HuH-7 (cell line): ENCODE measurements around the gene CHAF1A.

Source experiments
- DNase-seq: peaks from one replicate; pipeline ENCODE4 v3.0.0; 2011; ENCODE audit warnings: low spot score

The CHAF1A gene

DNA sequence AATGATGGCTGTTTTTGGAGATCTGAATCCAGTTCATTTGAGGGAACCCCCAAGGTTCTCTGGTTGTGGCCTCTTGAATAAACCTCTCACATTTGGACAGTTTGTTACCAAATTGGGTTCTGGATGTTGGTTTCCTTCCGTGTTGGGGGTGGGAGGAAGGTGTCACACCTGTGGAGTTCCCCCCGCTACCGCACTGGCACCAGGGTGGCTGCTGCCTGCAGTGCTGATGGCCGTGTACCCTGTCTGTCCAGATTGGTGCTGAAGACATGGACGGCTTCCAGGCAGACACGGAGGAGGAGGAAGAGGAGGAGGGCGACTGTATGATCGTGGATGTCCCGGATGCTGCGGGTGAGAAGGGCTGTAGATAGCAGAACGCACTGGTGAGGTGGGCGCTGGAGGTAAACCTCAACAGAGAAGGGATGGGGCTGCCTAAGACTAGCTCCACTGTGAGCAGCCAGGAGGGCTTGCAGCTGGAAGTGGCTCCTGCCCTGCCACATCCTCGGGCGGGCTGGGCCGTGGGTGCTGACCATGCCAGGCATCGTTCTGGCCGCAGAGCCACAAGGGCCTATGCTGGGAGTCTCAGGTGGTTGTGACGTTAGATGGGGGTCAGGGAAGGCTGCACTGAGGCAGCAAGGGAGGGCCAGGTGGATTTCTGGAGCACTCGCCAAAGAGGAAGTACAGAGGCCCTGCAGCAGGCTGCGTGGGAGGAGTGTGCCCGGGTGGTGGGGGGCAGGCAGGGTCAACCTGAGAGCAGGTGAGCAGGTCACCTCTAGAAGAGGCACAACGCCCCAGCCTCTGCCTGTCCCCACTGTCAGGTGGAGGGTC lies 39.8 kb downstream of the CHAF1A start:
- no peak for DNase-seq

DNA sequence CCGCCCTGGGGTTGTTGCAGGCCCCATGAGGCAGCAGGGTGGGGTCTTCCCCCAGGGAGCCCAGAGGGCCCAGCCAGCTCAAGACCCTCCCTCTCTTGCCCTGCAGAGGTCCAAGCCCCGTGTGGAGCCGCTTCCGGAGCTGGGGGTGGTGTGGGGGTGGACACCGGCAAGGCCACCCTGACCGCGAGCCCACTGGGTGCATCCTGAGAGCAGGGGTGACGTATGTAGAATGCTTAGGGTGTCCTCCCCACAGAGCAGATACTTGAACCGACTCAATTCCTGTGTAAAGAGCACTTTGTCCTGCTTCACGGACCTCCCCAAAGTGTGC lies 40.3 kb downstream of the CHAF1A start:
- DNase-seq, result no peak

DNA sequence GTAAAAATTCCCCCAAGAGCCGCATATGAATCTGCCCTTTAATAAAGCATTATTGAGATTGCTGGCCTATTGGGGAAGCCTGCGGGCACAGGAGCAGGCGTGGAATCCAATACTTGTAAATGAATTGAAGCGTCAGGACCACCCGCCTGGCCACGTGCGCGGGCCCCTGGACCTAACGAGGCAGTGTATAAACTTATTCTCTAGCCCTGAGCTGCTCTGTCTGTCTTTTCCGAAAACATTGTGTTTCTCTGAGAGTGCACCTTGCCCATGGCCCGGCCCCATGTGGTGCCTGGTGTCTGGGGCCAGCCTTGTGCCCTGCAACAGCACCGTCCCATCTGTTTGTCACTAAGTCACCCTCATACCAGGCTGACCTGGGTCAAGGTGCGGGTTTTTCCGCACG lies 40.7 kb downstream of the CHAF1A start:
- DNase-seq, result no peak

DNA sequence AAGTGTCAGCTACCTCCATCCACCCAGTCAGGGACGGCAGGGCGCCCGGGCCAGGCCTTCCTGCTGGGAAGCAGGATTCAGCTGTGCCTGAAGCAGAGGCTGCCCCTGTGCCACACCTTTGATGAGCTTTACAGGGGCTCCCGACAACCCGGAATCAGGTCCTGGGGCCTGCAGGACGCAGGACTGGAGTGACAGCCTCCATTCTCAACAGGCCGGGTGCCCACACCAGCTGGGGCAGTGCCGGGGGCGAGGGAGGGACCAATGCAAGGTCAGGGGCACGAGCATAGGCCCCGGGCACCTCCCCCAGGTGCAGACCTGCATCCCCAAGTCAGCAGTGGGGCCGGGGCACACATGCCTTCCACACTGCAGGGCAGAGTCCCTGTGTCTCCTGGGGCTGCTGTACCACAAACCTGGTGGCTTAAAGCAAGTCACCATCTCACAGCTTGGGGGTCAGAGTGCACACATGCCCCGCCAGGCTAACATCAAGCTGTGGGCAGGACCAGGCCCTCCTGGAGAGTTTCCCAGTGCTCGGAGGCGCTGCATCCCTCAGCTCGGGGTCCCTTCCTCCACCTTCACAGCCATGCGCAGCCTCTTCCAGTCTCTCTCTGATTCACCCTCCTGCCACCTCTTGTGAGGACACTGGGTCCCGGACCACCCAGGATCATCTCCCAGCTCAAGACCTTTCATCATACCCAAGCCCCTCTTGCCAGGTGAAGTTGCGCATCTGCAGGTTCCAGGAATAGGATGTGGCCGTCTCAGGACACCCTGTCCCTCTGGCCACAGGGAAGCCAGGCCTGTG lies 41.7 kb downstream of the CHAF1A start:
- DNase-seq, result no peak

DNA sequence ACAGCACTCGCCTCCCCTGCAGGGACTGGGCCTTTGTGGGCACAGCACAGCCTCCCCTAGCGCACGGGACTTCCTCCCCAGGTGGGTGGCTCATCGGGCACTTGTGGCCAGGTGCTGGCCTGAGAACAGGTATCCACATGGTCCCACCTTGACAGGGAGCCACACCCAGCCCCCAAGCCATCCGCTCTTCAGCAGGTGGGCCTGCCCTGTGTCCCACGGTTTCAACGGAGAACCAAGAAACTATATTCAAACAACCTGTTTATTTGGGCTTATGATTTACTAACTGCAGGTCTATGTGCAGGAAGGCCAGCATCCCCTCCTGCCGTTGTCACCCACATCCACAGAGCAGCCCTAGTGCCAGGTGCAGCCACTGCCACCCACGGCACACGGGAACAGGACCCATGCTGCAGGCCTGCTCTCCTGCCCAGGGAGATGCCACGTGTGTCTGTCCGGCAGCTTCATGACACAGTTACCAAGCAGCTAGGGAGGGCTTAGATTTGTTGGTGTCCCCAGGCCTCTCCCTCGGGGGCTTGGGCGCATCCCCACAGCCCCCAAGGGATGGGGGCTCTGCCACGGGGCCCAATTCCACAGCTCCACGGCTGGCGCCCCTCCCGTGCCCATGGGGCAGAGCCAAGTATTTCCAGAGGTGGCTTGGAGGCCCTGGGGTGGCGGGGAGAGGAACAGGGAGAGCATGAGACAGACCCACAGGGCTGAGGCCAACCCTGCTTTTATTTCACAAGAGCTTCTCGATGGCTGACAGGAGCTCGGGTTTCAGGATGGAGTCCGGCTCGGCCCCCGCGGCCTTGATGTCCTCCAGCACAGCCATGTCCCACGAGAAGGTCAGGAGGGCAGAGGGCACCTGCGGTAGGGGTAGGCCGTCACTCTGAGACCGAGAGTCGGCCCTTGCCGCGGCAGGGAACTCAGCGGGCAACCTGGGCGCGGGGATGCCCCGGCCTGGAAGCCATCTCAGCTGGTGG lies 42.6 kb downstream of the CHAF1A start:
- DNase-seq, result no peak

- DNase-seq, result no peak
Measured at GRCh38 chr19:4445963-4446703, 43.7 kb downstream of the CHAF1A start.

- DNase-seq, result no peak
Measured at GRCh38 chr19:4446704-4447200, 44.3 kb downstream of the CHAF1A start.

DNA sequence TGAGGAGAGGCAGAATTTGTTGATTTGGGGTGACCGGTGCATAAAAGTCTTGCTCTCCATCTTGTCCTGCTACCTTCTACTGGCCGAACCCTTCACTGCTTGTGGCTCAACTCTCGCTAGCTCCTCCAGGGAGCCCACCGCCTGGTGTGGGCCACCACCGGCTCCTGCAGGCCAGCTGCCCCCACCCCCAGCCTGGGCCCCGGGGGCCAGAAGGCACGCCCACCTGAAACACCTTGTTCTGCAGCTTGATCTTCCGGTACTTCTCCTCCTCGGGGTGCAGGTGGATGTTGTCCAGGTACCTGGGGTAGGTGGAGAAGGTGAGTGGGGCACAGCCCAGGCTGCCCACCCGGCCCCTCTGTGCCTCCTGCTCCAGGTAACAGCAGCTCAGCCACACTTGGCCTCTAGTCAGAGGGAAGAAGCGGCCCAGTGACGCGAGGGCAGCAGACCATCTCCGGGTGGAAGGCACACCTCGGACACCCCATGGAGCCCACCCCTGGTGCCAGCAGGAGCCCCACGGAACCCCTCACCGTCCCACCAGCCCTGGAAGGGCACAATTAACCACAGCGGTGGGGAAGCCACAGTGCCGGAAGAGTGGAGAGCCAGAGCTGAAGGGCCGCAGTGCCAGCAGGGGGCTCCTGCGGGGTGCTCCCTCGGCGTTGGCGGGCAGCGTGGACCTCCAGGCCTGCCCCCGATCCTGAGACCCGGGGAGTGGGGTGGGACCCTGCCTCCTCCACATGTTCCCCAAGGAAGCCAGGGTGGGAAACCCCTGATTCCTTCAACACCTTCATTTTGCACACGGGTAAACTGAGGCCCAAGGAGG lies 45.1 kb downstream of the CHAF1A start:
- DNase-seq, result no peak

- DNase-seq, result no peak
Measured at GRCh38 chr19:4448147-4448985, 45.9 kb downstream of the CHAF1A start.

DNA sequence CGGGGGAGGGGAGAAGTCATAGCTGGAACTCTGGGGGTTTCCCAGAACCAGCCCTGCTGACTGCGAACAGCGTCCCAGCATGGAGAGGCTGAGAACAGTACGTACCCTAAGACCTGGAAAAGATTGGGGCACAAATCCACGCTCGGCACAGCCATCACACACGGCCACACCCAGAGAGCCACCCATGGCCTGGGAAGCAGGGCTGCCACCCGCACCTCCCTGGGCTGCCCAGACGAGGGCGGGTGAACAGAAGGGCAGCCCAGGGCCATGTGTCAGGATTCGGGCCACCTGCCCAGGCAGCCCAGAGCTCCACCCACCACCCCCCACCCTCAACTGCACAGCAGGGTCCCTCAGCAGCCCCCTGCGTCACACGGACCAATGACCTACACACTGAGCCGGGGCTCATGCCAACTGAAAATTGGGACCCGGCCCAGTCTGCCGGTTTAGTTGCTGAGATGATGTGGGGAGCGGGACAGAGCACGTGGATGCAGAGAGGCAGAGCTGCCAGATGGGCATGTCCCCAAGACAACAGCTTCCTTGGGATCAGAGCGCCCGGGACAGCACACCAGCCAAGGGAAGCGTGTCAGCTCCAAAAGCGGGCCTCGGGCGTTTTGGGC lies 46.7 kb downstream of the CHAF1A start:
- DNase-seq, result no peak

DNA sequence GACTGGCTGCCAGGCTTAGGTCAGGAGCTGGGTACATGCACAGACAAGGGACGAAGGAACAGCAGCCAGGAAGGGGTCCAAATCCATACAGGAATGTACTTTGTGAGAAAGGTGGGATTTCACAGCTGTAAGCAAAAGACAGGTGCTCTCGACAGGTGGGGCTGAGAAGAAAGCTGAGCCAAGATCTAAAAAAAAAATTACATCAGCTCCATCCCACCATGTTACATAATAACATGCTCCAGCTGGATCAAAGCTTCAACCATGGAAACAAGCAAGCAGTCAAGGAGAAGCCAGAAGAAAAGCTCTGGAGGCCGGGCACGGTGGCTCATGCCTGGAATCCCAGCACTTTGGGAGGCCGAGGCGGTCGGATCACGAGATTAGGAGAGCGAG lies 47.2 kb downstream of the CHAF1A start:
- DNase-seq, result no peak

DNA sequence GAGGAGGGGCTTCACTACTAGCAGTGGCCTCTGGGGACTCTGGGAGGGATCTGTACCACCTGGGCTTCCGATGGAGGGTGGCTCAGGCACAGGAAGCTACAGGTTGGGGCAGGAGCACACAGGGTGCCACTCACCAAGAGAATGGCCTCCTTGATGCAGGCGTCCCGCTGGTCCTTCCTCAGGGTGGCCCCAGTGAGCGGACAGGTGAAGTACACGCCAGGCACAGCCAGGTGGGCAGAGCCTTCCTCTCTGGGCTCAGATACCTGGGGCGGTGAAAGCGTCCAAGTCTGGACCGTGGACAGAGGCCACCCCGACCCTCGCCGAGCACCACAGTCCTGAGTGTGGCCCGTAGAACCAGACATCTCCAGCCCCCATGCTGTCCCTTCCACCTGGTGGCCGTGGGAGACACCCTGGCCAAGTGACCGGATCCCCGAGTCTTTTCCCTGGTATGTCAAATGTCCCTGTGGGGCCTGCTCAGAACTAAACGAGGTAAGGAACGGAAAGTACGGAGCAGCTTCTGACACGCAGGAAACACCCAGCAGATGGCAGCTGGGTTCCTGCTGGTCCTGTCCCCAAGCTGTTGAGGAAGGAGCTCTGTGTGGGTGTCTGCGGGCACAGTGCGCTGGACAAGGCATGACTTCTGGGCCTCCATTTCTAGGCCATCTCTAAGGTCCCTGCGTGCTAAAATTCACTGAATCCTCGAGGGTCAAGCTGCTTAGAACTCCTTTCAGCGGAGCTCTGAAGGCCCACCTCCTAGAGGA lies 50.0 kb downstream of the CHAF1A start:
- DNase-seq, result no peak

DNA sequence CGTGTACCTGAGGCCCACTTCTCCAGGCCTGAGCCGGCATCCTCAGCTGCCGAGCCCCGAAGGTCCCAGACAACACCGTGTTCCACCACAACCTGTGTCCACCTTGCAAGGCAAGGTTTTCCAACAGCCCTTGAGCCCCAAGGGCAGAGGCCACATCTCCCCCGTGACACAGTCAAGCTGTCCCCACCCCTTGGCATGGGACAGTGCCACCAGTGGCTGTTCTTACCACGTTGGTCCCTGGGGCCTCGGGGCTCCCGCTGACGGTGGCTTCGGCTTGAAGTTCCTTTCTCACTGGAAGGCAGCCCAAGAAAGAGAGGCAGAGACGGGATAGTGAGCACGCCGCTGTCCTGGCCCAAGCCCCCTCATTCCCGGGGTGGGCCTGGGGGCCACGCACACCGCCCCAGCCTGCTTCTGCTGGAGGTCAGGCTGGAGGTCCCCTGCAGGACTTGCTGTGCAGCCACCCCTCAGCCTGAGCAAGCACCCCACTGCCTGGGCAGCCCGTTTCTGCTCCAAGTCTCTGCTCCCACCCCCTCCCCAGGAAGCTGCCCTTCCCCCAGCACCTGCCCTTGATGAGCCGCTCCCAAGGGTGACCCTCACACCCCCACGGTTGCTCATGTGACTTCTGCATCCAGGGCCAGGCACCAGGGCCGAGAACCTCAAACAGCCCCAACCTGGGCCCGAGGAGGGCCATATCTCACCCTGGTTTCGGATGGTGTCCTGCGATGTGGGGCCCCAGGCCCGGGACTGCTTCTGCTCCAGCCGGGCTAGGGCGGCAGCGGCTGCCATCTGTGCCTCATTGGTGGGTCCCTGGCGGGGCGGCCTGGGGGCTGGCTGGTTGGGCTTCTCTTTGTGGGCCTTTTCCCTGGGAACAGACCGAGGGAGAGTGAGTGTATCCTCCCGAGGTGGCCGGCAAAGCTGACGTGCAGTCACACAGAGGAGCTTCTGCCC lies 51.1 kb downstream of the CHAF1A start:
- no peak for DNase-seq

DNA sequence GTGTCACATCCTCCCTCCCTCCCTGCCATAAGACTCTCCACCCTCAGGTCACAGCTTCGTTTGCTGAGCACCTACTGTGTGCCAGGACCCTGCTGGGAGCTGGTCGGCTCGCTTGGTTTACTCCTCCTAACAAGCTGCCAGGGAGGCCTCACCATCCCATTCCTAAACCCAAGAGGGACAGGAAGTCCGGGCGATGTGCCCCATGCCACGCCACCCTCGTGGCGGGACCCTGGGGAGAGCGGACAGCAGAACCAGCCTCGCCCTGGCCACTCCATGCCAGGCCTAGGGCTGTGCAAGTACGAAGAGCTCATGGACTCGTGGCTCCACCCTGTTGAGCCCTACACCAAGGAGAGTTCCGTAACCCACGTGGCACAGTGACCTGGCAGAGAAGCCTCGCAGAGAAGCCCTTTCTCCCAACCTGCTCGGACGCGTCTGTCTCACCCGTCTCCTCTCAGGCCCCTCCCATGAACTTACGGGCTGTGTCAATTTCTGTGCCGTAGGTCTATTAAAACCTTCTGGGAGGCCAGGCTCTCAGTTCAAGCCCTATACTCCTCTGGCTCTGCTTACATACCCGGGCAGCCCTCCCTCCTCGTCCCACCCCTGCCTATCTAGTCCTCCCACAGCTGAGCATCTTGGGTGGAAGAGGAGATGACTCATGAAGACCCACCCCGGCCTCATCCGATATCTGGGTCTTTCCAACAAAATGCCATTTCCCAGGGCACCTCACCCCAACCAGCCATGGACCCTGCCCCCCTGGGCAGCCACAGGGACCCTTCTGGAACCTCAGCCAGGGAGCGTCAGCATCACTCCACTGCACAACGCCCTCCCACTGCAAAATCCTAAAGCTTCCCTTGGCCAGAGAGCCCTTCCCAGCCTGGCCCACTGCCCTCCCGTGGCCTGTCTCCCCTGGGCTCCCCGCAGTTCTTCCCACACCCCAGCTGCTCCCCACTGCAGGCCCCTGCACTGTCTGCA lies 52.6 kb downstream of the CHAF1A start:
- DNase-seq, result no peak

DNA sequence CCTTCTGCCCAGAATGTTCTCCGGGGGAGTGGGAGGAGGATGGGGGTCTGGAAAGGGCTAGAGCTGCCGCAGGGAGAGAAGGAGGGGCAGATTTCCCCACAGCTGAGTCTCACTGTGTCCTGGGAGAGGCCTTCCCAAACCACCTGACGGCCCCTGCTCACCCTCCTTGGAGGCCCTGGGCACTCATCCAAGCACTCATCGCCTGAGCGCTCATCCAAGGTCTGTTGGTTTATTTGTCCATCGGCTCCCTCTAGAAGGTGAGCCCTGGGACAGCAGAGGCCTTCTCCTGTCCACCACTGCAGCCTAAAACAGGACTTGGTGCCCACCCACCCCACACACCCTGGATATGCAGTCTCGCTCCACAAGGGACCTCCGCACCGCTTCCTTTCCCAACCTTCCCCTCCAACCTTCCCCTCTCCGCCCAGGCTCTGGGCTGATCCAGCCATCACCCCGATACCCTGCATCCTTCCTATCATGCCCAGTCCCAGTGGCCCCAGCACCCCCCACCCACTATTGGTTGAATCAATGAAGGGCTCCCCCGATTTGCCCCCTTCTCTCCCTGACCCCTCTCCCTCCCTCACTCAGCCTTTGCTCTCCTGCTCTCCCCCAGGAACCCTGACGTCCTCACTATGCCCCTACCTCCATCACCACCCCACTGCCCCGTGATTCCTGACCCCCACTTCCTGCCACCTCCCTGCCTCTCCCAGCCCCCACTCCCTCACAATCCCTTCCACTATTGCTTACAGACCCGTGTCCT lies 53.5 kb downstream of the CHAF1A start:
- no peak for DNase-seq
